Fibroblast of lung (primary cell): ENCODE data around the gene AMZ2. TPM values are rescaled to one million over a fixed set of nuclear protein-coding genes. Genes with fewer than 3 reads are reported as not detected.

Experiments
- DNase-seq, 2 donors: peaks; one replicate each; pipeline versions ENCODE4 v3.0.0 to v3.0.0-alpha.2; 2010; ENCODE audit warnings: low read depth in 2 of 2
- H2AFZ ChIP-seq: 2 replicates; pipeline ENCODE4 v1.5.1; 2012; ENCODE audit warnings: low read length, control low read depth, inconsistent platforms
- H3K27ac ChIP-seq: 2 replicates; pipeline ENCODE4 v1.5.1; 2011; ENCODE audit warnings: low read length, control low read depth; ENCODE audit not compliant: insufficient read depth
- H3K27me3 ChIP-seq: 2 replicates; pipeline ENCODE4 v1.5.1; 2011; ENCODE audit warnings: mild to moderate bottlenecking, low read length; ENCODE audit not compliant: control insufficient read depth, insufficient read depth
- H3K36me3 ChIP-seq: 2 replicates; pipeline ENCODE4 v1.5.1; 2011; ENCODE audit warnings: low read length; ENCODE audit not compliant: control insufficient read depth, insufficient read depth
- H3K4me1 ChIP-seq: 2 replicates; pipeline ENCODE4 v1.5.1; 2011; ENCODE audit warnings: low read length; ENCODE audit not compliant: control insufficient read depth, insufficient read depth; ENCODE audit errors: extremely low read depth
- H3K4me2 ChIP-seq: 2 replicates; pipeline ENCODE4 v1.5.1; 2011; ENCODE audit warnings: low read length, control low read depth; ENCODE audit not compliant: insufficient read depth; ENCODE audit errors: extremely low read depth
- H3K4me3 ChIP-seq, 4 experiments: fragments of 200-600 bp in 1 of 4; sonication (generic) in 1 of 4; replicated peaks in 1 of 4; 2 replicates each; pipeline ENCODE4 v1.5.1; 2011 to 2016; ENCODE audit warnings: low read length in 4 of 4, low read depth in 3 of 4, mild to moderate bottlenecking in 3 of 4, control low read depth in 2 of 4, inconsistent platforms in 1 of 4, mixed read lengths in 1 of 4; ENCODE audit not compliant: insufficient read depth in 1 of 4; ENCODE audit errors: control extremely low read depth in 1 of 4
- H3K79me2 ChIP-seq: 2 replicates; pipeline ENCODE4 v1.5.1; 2012; ENCODE audit warnings: mild to moderate bottlenecking, low read length, inconsistent platforms; ENCODE audit not compliant: control insufficient read depth, insufficient read depth
- H3K9ac ChIP-seq: 2 replicates; pipeline ENCODE4 v1.5.1; 2011; ENCODE audit warnings: mild to moderate bottlenecking, low read length, control low read depth; ENCODE audit not compliant: insufficient read depth
- H3K9me3 ChIP-seq: 2 replicates; pipeline ENCODE4 v1.5.1; 2012; ENCODE audit warnings: low read depth, low read length; ENCODE audit not compliant: control insufficient read depth, insufficient read depth
- H4K20me1 ChIP-seq: 2 replicates; pipeline ENCODE4 v1.5.1; 2011; ENCODE audit warnings: low read length; ENCODE audit not compliant: control insufficient read depth, insufficient read depth; ENCODE audit errors: extremely low read depth
- CTCF ChIP-seq, 2 donors: IDR thresholded peaks in 1 of 2; conservative IDR thresholded peaks in 1 of 2; 1 replicate in 1 of 2; 2 replicates in 1 of 2; pipeline ENCODE4 v1.5.1; 2011 to 2012; ENCODE audit warnings: low read length in 2 of 2, control low read depth in 1 of 2, inconsistent platforms in 1 of 2, low read depth in 1 of 2, mild to moderate bottlenecking in 1 of 2
- EZH2 ChIP-seq: IDR thresholded peaks from 2 replicates; pipeline ENCODE4 v1.5.1; 2012; ENCODE audit warnings: low read length, control low read depth, mild to moderate bottlenecking; ENCODE audit errors: missing control alignments
- polyA plus RNA-seq, 2 donors: library from polyadenylated mRNA; depleted of rRNA in 1 of 2; stranded (reverse) in 1 of 2; unstranded in 1 of 2; fragments of >200 nt; gene quantifications; 2 replicates each; pipeline ENCODE4 v1.2.1, GENCODE V29; 2011 to 2012; ENCODE audit warnings: missing spikeins in 1 of 2
- total RNA-seq: library from RNA; depleted of rRNA; stranded (reverse); fragments of >200 nt; gene quantifications from 2 replicates; pipeline ENCODE4 v1.2.1, GENCODE V29; 2014

AMZ2 gene
- total and polyA plus RNA-seq, 2 donors (not counting 1 experiment from before 2014, with no cell fraction given), result 85.9 to 119 TPM

DNA sequence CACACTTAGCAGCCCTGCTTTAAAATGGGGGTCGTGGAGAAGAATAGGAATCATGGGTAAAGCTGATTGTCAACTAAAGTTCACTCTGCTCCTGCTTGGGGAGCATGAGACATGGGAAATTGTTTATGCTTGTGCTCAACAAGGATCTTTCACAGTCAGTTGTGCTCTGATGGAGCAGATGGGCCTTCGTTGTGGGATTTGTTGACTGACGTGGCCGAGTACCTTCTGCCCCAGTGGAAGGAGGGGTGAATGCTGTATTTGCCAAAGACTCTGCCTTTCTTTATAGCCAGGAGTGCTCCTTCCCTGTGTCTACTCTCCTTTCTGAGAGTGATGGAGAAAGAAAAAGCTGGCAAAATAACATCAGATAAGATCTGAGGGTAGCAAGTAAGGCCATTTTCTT lies 54.8 kb downstream of the AMZ2 start:
- Histone ChIP-seq H3K9ac (no peak overlapping the region), H3K36me3 (no peaks in the 10 kb centered on the region), H3K4me3 (no peak overlapping the region), H3K4me1 (no peaks in the 10 kb centered on the region), H4K20me1 (no peaks in the 10 kb centered on the region), H3K9me3 (no peaks in the 10 kb centered on the region), H3K27ac (no peak overlapping the region), H3K27me3 (no peaks in the 10 kb centered on the region), H3K4me2 (no peak overlapping the region), H2AFZ (no peak overlapping the region), H3K79me2 (no peaks in the 10 kb centered on the region)
- DNase-seq, result no peak
- TF ChIP-seq EZH2 (no peak), CTCF (conservative IDR thresholded peaks at IDR 0.05 in 1 of 2, IDR thresholded peaks at IDR 0.05 in 1 of 2; ENCODE audit: low read depth in 1 of 2, low read length in 2 of 2) (no peak)

- H3K4me2 ChIP-seq, result no peak overlapping the region
Measured at GRCh38 chr17:68304706-68305105, 56.9 kb downstream of the AMZ2 start.

GRCh38 chr17:68305142-68305541 lies 57.3 kb downstream of the AMZ2 start:
- no peak overlapping the region for H3K4me3 ChIP-seq
- no peaks in the 10 kb centered on the region for H3K27me3 ChIP-seq
- no peaks in the 10 kb centered on the region for H3K36me3 ChIP-seq
- no peaks in the 10 kb centered on the region for H3K79me2 ChIP-seq
- no peak for DNase-seq
- no peak overlapping the region for H3K27ac ChIP-seq
- no peaks in the 10 kb centered on the region for H3K9me3 ChIP-seq
- H4K20me1 ChIP-seq, result no peaks in the 10 kb centered on the region
- no peak overlapping the region for H3K9ac ChIP-seq
- TF ChIP-seq CTCF (conservative IDR thresholded peaks at IDR 0.05 in 1 of 2, IDR thresholded peaks at IDR 0.05 in 1 of 2; ENCODE audit: low read depth in 1 of 2, low read length in 2 of 2) (no peak), EZH2 (no peak)
- H2AFZ ChIP-seq, result no peak overlapping the region
- no peak overlapping the region for H3K4me2 ChIP-seq
- no peaks in the 10 kb centered on the region for H3K4me1 ChIP-seq

More at GRCh38 chr17:68304706-68305105, 56.9 kb downstream of the AMZ2 start:
- Histone ChIP-seq H3K36me3 (no peaks in the 10 kb centered on the region), H3K4me1 (no peaks in the 10 kb centered on the region), H3K9me3 (no peaks in the 10 kb centered on the region), H3K27ac (no peak overlapping the region), H2AFZ (no peak overlapping the region), H3K9ac (no peak overlapping the region), H3K4me3 (no peak overlapping the region), H3K27me3 (no peaks in the 10 kb centered on the region), H3K79me2 (no peaks in the 10 kb centered on the region), H4K20me1 (no peaks in the 10 kb centered on the region)
- DNase-seq, result no peak
- no peak for TF ChIP-seq CTCF (conservative IDR thresholded peaks at IDR 0.05 in 1 of 2, IDR thresholded peaks at IDR 0.05 in 1 of 2; ENCODE audit: low read depth in 1 of 2, low read length in 2 of 2)
- no peak for TF ChIP-seq EZH2

Other genes starting within 250 kb of the AMZ2 start
- 20.3 and 44.3 TPM in 2 replicates for gene KPNA2, start 212.3 kb upstream of the AMZ2 start, total RNA-seq
- gene KPNA2, start 212.3 kb upstream of the AMZ2 start, polyA plus RNA-seq, result 96.1 and 230 TPM in 2 replicates
- gene SLC16A6, start 43.1 kb downstream of the AMZ2 start, total RNA-seq, result 1.5 and 8.3 TPM in 2 replicates
- gene SLC16A6, start 43.1 kb downstream of the AMZ2 start, polyA plus RNA-seq, result 1.7 and 8.8 TPM in 2 replicates
- 3.1 and 8.1 TPM in 2 replicates for gene ARSG, start 43.5 kb downstream of the AMZ2 start, total RNA-seq
- 3.5 and 4.4 TPM in 2 replicates for gene ARSG, start 43.5 kb downstream of the AMZ2 start, polyA plus RNA-seq
- 159 and 251 TPM in 2 replicates for gene WIPI1, start 209.5 kb downstream of the AMZ2 start, total RNA-seq
- gene WIPI1, start 209.5 kb downstream of the AMZ2 start, polyA plus RNA-seq, result 158 and 167 TPM in 2 replicates